WTC11 (cell line): ENCODE results near the gene GCDH. TPM values are rescaled to one million over a fixed set of nuclear protein-coding genes. Genes with fewer than 3 reads are reported as not detected.
A peak's percentile ranks its signal among the peaks of the same experiment; 100 is the strongest.

Experiments used
- ATF1 ChIP-seq: sonication (generic); formaldehyde crosslinking; IDR thresholded peaks from 2 replicates; pipeline ENCODE4 v1.8.1; 2023; ENCODE audit warnings: mild to moderate bottlenecking, moderate library complexity, missing genetic modification reagents
- CREM ChIP-seq: sonication (generic); formaldehyde crosslinking; IDR thresholded peaks from 2 replicates; pipeline ENCODE4 v1.8.1; 2022; ENCODE audit warnings: mild to moderate bottlenecking, missing genetic modification reagents, moderate library complexity
- ELF4 ChIP-seq: sonication (generic); formaldehyde crosslinking; IDR thresholded peaks from 2 replicates; pipeline ENCODE4 v1.8.1; 2022; ENCODE audit warnings: low read depth, mild to moderate bottlenecking, moderate library complexity, missing genetic modification reagents
- ETV6 ChIP-seq: sonication (generic); formaldehyde crosslinking; IDR thresholded peaks from 2 replicates; pipeline ENCODE4 v1.8.1; 2022; ENCODE audit warnings: mild to moderate bottlenecking, missing genetic modification reagents
- FOXK1 ChIP-seq: sonication (generic); formaldehyde crosslinking; IDR thresholded peaks from 2 replicates; pipeline ENCODE4 v1.8.0; 2022; ENCODE audit warnings: mild to moderate bottlenecking, moderate library complexity, missing genetic modification reagents
- HMGA2 ChIP-seq: fragments of 250-450 bp; sonication (Bioruptor Pico); IDR thresholded peaks from 2 replicates; pipeline ENCODE4 v1.4.0; 2021; ENCODE audit warnings: mild to moderate bottlenecking, moderate library complexity
- SOX15 ChIP-seq: fragments of 250-450 bp; sonication (Bioruptor Pico); IDR thresholded peaks from 2 replicates; pipeline ENCODE4 v1.9.0; 2021; ENCODE audit warnings: mild to moderate bottlenecking
- TEAD4 ChIP-seq: sonication (generic); formaldehyde crosslinking; IDR thresholded peaks from 2 replicates; pipeline ENCODE4 v1.8.0; 2022; ENCODE audit warnings: mild to moderate bottlenecking, missing genetic modification reagents
- TP53 ChIP-seq: sonication (generic); formaldehyde crosslinking; IDR thresholded peaks from 2 replicates; pipeline ENCODE4 v1.8.1; 2023; ENCODE audit warnings: mild to moderate bottlenecking, missing genetic modification reagents
- ZBTB21 ChIP-seq: sonication (generic); formaldehyde crosslinking; IDR thresholded peaks from 2 replicates; pipeline ENCODE4 v1.8.1; 2023; ENCODE audit warnings: mild to moderate bottlenecking, missing genetic modification reagents, borderline replicate concordance
- ZNF138 ChIP-seq: sonication (generic); formaldehyde crosslinking; conservative IDR thresholded peaks from 2 replicates; pipeline ENCODE4 v1.8.1; 2022; ENCODE audit warnings: mild to moderate bottlenecking, moderate library complexity, missing genetic modification reagents
- ZNF263 ChIP-seq: sonication (generic); formaldehyde crosslinking; IDR thresholded peaks from 2 replicates; pipeline ENCODE4 v1.8.1; 2022; ENCODE audit warnings: low read depth, mild to moderate bottlenecking, moderate library complexity, missing genetic modification reagents
- ZNF423 ChIP-seq: fragments of 250-450 bp; sonication (Bioruptor Pico); IDR thresholded peaks from 2 replicates; pipeline ENCODE4 v2.1.2; 2022; ENCODE audit warnings: mild to moderate bottlenecking, moderate library complexity
- ZNF671 ChIP-seq: fragments of 250-450 bp; sonication (Bioruptor Pico); IDR thresholded peaks from 2 replicates; pipeline ENCODE4 v1.8.0; 2021; ENCODE audit warnings: mild to moderate bottlenecking
- total RNA-seq: library from RNA; stranded (reverse); gene quantifications from 3 replicates; pipeline ENCODE4 v1.2.3, GENCODE V29; 2021
- TF ChIP-seq, protein P1 (sequence below): fragments of 250-450 bp; sonication (Bioruptor Pico); IDR thresholded peaks from 2 replicates; pipeline ENCODE4 v1.9.0; 2021; ENCODE audit warnings: mild to moderate bottlenecking
- TF ChIP-seq, protein P2 (sequence below): fragments of 250-450 bp; sonication (Bioruptor Pico); IDR thresholded peaks from 2 replicates; pipeline ENCODE4 v1.8.0; 2021; ENCODE audit warnings: mild to moderate bottlenecking
- TF ChIP-seq, protein P3 (sequence below): sonication (generic); formaldehyde crosslinking; IDR thresholded peaks from 2 replicates; pipeline ENCODE4 v1.8.1; 2023; ENCODE audit warnings: mild to moderate bottlenecking, missing genetic modification reagents, moderate library complexity
- TF ChIP-seq, protein P4 (sequence below): sonication (generic); formaldehyde crosslinking; IDR thresholded peaks from 2 replicates; pipeline ENCODE4 v1.8.0; 2022; ENCODE audit warnings: mild to moderate bottlenecking, missing genetic modification reagents
- TF ChIP-seq, protein P5 (sequence below): sonication (generic); formaldehyde crosslinking; IDR thresholded peaks from 2 replicates; pipeline ENCODE4 v1.8.0; 2022; ENCODE audit warnings: mild to moderate bottlenecking, missing genetic modification reagents
- TF ChIP-seq, protein P6 (sequence below): fragments of 250-450 bp; sonication (Bioruptor Pico); IDR thresholded peaks from 2 replicates; pipeline ENCODE4 v1.9.0; 2021; ENCODE audit warnings: moderate library complexity, mild to moderate bottlenecking, inconsistent platforms, borderline replicate concordance
- TF ChIP-seq, protein P7 (sequence below): sonication (generic); formaldehyde crosslinking; conservative IDR thresholded peaks from 2 replicates; pipeline ENCODE4 v1.8.1; 2022; ENCODE audit warnings: mild to moderate bottlenecking, missing genetic modification reagents
- TF ChIP-seq, protein P8 (sequence below): sonication (generic); formaldehyde crosslinking; IDR thresholded peaks from 2 replicates; pipeline ENCODE4 v1.8.0; 2023; ENCODE audit warnings: missing genetic modification reagents, mild to moderate bottlenecking, borderline replicate concordance
- TF ChIP-seq, protein P9 (sequence below): sonication (generic); formaldehyde crosslinking; IDR thresholded peaks from 2 replicates; pipeline ENCODE4 v1.8.1; 2023; ENCODE audit warnings: mild to moderate bottlenecking, missing genetic modification reagents, moderate library complexity
- TF ChIP-seq, protein P10 (sequence below): sonication (generic); formaldehyde crosslinking; IDR thresholded peaks from 2 replicates; pipeline ENCODE4 v1.8.1; 2023; ENCODE audit warnings: mild to moderate bottlenecking, missing genetic modification reagents

Gene GCDH
- total RNA-seq, 1 experiment from 2014 or later = 69.0 TPM

DNA sequence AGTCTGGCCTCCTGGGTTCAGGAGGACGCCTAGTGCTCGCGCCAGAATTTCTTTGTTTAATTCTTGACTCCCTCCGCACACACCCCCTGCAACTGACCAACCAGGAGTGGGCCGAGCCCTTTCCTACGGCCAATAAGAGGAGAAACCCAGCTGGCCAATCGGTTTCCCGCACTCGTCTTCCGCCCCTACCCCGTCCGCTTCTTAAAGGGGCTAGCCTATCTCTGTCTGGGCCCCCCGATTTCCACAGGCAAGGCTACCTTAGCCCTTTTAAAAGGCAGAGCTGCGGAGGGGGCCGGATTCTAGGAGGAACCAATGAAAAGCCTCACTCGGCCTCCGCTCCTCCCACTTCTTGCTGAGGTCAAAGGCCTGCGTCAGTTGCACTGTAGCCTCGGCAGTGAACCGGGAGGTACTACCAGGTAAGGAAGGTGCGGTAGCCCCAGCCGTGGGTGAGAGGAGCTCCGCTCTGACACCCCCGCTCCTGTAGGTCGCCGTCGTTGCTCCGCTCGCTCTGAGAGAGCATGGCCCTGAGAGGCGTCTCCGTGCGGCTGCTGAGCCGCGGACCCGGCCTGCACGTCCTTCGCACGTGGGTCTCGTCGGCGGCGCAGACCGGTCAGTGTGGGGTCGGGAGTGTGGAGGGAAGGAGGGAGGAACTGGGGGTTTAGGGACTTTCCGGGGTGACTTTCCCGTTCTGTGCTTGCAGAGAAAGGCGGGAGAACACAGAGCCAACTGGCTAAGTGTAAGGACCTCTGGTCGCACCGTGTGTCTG, at the start of gene GCDH (continued):
- TF ChIP-seq, protein P1, sequence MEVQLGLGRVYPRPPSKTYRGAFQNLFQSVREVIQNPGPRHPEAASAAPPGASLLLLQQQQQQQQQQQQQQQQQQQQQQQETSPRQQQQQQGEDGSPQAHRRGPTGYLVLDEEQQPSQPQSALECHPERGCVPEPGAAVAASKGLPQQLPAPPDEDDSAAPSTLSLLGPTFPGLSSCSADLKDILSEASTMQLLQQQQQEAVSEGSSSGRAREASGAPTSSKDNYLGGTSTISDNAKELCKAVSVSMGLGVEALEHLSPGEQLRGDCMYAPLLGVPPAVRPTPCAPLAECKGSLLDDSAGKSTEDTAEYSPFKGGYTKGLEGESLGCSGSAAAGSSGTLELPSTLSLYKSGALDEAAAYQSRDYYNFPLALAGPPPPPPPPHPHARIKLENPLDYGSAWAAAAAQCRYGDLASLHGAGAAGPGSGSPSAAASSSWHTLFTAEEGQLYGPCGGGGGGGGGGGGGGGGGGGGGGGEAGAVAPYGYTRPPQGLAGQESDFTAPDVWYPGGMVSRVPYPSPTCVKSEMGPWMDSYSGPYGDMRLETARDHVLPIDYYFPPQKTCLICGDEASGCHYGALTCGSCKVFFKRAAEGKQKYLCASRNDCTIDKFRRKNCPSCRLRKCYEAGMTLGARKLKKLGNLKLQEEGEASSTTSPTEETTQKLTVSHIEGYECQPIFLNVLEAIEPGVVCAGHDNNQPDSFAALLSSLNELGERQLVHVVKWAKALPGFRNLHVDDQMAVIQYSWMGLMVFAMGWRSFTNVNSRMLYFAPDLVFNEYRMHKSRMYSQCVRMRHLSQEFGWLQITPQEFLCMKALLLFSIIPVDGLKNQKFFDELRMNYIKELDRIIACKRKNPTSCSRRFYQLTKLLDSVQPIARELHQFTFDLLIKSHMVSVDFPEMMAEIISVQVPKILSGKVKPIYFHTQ (CRISPR knock-in tag) = no peak
- TF ChIP-seq HMGA2 (no peak), ELF4 (CRISPR knock-in tag) (no peak), ZNF263 (CRISPR knock-in tag) (no peak), TEAD4 (0 out of 2 replicates have a peak, but pooled peaks have one; percentile 46), ZNF138 (CRISPR knock-in tag) (no peak), TP53 (CRISPR knock-in tag) (no peak), ZNF671 (CRISPR knock-in tag) (no peak), ZNF423 (CRISPR knock-in tag) (no peak), ETV6 (CRISPR knock-in tag) (0 out of 2 replicates have a peak, but pooled peaks have one; percentile 20), CREM (peak; percentile 95), SOX15 (CRISPR knock-in tag) (no peak), ZBTB21 (CRISPR knock-in tag) (peak; percentile 60; the same call in 1 of the 2 replicates), FOXK1 (peak; percentile 77), ATF1 (no peak; the same call in 1 of the 2 replicates)
- TF ChIP-seq, protein P2, sequence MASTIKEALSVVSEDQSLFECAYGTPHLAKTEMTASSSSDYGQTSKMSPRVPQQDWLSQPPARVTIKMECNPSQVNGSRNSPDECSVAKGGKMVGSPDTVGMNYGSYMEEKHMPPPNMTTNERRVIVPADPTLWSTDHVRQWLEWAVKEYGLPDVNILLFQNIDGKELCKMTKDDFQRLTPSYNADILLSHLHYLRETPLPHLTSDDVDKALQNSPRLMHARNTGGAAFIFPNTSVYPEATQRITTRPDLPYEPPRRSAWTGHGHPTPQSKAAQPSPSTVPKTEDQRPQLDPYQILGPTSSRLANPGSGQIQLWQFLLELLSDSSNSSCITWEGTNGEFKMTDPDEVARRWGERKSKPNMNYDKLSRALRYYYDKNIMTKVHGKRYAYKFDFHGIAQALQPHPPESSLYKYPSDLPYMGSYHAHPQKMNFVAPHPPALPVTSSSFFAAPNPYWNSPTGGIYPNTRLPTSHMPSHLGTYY (CRISPR knock-in tag) = no peak
- TF ChIP-seq, protein P3, sequence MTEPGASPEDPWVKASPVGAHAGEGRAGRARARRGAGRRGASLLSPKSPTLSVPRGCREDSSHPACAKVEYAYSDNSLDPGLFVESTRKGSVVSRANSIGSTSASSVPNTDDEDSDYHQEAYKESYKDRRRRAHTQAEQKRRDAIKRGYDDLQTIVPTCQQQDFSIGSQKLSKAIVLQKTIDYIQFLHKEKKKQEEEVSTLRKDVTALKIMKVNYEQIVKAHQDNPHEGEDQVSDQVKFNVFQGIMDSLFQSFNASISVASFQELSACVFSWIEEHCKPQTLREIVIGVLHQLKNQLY = no peak
- TF ChIP-seq, protein P4, sequence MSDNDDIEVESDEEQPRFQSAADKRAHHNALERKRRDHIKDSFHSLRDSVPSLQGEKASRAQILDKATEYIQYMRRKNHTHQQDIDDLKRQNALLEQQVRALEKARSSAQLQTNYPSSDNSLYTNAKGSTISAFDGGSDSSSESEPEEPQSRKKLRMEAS (CRISPR knock-in tag) = peak; percentile 94
- TF ChIP-seq, protein P5, sequence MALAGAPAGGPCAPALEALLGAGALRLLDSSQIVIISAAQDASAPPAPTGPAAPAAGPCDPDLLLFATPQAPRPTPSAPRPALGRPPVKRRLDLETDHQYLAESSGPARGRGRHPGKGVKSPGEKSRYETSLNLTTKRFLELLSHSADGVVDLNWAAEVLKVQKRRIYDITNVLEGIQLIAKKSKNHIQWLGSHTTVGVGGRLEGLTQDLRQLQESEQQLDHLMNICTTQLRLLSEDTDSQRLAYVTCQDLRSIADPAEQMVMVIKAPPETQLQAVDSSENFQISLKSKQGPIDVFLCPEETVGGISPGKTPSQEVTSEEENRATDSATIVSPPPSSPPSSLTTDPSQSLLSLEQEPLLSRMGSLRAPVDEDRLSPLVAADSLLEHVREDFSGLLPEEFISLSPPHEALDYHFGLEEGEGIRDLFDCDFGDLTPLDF (CRISPR knock-in tag) = no peak; the same call in 1 of the 2 replicates
- TF ChIP-seq, protein P6, sequence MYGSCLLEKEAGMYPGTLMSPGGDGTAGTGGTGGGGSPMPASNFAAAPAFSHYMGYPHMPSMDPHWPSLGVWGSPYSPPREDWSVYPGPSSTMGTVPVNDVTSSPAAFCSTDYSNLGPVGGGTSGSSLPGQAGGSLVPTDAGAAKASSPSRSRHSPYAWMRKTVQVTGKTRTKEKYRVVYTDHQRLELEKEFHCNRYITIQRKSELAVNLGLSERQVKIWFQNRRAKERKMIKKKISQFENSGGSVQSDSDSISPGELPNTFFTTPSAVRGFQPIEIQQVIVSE (CRISPR knock-in tag) = no peak
- TF ChIP-seq, protein P7, sequence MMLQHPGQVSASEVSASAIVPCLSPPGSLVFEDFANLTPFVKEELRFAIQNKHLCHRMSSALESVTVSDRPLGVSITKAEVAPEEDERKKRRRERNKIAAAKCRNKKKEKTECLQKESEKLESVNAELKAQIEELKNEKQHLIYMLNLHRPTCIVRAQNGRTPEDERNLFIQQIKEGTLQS (CRISPR knock-in tag) = no peak
- TF ChIP-seq, protein P8, sequence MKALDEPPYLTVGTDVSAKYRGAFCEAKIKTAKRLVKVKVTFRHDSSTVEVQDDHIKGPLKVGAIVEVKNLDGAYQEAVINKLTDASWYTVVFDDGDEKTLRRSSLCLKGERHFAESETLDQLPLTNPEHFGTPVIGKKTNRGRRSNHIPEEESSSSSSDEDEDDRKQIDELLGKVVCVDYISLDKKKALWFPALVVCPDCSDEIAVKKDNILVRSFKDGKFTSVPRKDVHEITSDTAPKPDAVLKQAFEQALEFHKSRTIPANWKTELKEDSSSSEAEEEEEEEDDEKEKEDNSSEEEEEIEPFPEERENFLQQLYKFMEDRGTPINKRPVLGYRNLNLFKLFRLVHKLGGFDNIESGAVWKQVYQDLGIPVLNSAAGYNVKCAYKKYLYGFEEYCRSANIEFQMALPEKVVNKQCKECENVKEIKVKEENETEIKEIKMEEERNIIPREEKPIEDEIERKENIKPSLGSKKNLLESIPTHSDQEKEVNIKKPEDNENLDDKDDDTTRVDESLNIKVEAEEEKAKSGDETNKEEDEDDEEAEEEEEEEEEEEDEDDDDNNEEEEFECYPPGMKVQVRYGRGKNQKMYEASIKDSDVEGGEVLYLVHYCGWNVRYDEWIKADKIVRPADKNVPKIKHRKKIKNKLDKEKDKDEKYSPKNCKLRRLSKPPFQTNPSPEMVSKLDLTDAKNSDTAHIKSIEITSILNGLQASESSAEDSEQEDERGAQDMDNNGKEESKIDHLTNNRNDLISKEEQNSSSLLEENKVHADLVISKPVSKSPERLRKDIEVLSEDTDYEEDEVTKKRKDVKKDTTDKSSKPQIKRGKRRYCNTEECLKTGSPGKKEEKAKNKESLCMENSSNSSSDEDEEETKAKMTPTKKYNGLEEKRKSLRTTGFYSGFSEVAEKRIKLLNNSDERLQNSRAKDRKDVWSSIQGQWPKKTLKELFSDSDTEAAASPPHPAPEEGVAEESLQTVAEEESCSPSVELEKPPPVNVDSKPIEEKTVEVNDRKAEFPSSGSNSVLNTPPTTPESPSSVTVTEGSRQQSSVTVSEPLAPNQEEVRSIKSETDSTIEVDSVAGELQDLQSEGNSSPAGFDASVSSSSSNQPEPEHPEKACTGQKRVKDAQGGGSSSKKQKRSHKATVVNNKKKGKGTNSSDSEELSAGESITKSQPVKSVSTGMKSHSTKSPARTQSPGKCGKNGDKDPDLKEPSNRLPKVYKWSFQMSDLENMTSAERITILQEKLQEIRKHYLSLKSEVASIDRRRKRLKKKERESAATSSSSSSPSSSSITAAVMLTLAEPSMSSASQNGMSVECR = peak; percentile 91
- TF ChIP-seq, protein P9, sequence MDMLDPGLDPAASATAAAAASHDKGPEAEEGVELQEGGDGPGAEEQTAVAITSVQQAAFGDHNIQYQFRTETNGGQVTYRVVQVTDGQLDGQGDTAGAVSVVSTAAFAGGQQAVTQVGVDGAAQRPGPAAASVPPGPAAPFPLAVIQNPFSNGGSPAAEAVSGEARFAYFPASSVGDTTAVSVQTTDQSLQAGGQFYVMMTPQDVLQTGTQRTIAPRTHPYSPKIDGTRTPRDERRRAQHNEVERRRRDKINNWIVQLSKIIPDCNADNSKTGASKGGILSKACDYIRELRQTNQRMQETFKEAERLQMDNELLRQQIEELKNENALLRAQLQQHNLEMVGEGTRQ (CRISPR knock-in tag) = peak; percentile 10; the same call in 1 of the 2 replicates
- TF ChIP-seq, protein P10, sequence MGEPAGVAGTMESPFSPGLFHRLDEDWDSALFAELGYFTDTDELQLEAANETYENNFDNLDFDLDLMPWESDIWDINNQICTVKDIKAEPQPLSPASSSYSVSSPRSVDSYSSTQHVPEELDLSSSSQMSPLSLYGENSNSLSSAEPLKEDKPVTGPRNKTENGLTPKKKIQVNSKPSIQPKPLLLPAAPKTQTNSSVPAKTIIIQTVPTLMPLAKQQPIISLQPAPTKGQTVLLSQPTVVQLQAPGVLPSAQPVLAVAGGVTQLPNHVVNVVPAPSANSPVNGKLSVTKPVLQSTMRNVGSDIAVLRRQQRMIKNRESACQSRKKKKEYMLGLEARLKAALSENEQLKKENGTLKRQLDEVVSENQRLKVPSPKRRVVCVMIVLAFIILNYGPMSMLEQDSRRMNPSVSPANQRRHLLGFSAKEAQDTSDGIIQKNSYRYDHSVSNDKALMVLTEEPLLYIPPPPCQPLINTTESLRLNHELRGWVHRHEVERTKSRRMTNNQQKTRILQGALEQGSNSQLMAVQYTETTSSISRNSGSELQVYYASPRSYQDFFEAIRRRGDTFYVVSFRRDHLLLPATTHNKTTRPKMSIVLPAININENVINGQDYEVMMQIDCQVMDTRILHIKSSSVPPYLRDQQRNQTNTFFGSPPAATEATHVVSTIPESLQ (CRISPR knock-in tag) = no peak
